HCT116 (cell line): ENCODE results near the gene CRYGC. TPM values are rescaled to one million over a fixed set of nuclear protein-coding genes. Genes with fewer than 3 reads are reported as not detected.
"Not testable (repeated sequence)": the region's sequence is repeated elsewhere in the genome, so short reads cannot be mapped to it uniquely, and the experiment has no call there.

Experiments
- ATAC-seq: fragments of 200-7000 bp; cut with Tn5 transposase; 2 replicates; pipeline ENCODE4 v1.9.1; 2020; ENCODE audit warnings: mild to moderate bottlenecking, moderate library complexity
- BruUV-seq: library from RNA; stranded (reverse); fragments of 400-500 nt; replicated peaks from 2 replicates; lab custom pipeline; 2021; lab: Mats Ljungman, UMichigan
- CTCF ChIA-PET: fragments of 300-600 bp; sonication (Branson Sonifier 250); formaldehyde crosslinking; loops from one replicate; lab custom pipeline; 2021; ENCODE audit warnings: antibody characterized with exemption; lab: Charles Lee
- POLR2A ChIA-PET: fragments of 300-600, 350-600 bp; sonication (Branson Sonifier 250); formaldehyde crosslinking; loops from one replicate; lab custom pipeline; 2021; ENCODE audit warnings: antibody characterized with exemption; lab: Charles Lee
- RAD21 ChIA-PET, 2 experiments: fragments of 300-600 bp; sonication (Branson Sonifier 250); formaldehyde crosslinking; loops; one replicate each; lab custom pipeline; 2023; ENCODE audit warnings: low total read pairs in 2 of 2; ENCODE audit not compliant: uncharacterized antibody in 2 of 2, unreplicated experiment in 2 of 2, low non-redundant PET in 1 of 2; lab: Charles Lee
- DNase-seq: peaks from one replicate; pipeline ENCODE4 v3.0.0-alpha.2; 2010; ENCODE audit warnings: low read depth, low spot score
- H2AFZ ChIP-seq: fragments of 200-600 bp; shearing (Covaris generic), sonication (generic); 2 replicates; pipeline ENCODE4 v1.6.1; 2017; ENCODE audit warnings: low read depth, mixed run types, mixed read lengths, antibody characterized with exemption, low read length; ENCODE audit not compliant: poor library complexity, severe bottlenecking
- H3K27ac ChIP-seq: 2 replicates; pipeline ENCODE4 v1.5.1; 2012; ENCODE audit warnings: low read depth, low read length
- H3K27me3 ChIP-seq: fragments of 200-600 bp; sonication (generic); 2 replicates; pipeline ENCODE4 v1.6.1; 2016; ENCODE audit warnings: mixed run types, low read length, mixed read lengths; ENCODE audit not compliant: insufficient read depth
- H3K36me3 ChIP-seq, 2 experiments: fragments of 200-500 bp in 1 of 2; fragments of 200-600 bp in 1 of 2; sonication (Bioruptor generic) in 1 of 2; sonication (generic) in 1 of 2; 2 replicates each; pipeline versions ENCODE4 v1.5.1 to v1.6.1; 2014 to 2016; ENCODE audit warnings: low read length in 2 of 2, inconsistent platforms in 1 of 2, mixed read lengths in 1 of 2, mixed run types in 1 of 2; ENCODE audit not compliant: insufficient read depth in 2 of 2, control insufficient read depth in 1 of 2
- H3K4me1 ChIP-seq, 2 experiments: fragments of 200-600 bp in 1 of 2; sonication (generic) in 1 of 2; 2 replicates each; pipeline versions ENCODE4 v1.5.1 to v1.6.1; 2012 to 2017; ENCODE audit warnings: low read length in 2 of 2, inconsistent platforms in 1 of 2, mild to moderate bottlenecking in 1 of 2, mixed read lengths in 1 of 2, mixed run types in 1 of 2, moderate library complexity in 1 of 2; ENCODE audit not compliant: insufficient read depth in 2 of 2, control insufficient read depth in 1 of 2
- H3K4me2 ChIP-seq: fragments of 200-600 bp; sonication (generic); 2 replicates; pipeline ENCODE4 v1.6.1; 2017; ENCODE audit warnings: mixed run types, low read length, mixed read lengths
- H3K4me3 ChIP-seq, 2 experiments: fragments of 200-600 bp in 1 of 2; sonication (generic) in 1 of 2; replicated peaks in 1 of 2; 2 replicates each; pipeline ENCODE4 v1.5.1; 2011 to 2016; ENCODE audit warnings: low read length in 2 of 2, control low read depth in 1 of 2, low read depth in 1 of 2, mild to moderate bottlenecking in 1 of 2, mixed read lengths in 1 of 2, mixed run types in 1 of 2
- H3K79me2 ChIP-seq: fragments of 200-600 bp; sonication (generic); 2 replicates; pipeline ENCODE4 v1.6.1; 2017; ENCODE audit warnings: mild to moderate bottlenecking, mixed run types, low read length, moderate library complexity, mixed read lengths; ENCODE audit not compliant: insufficient read depth
- H3K9ac ChIP-seq: fragments of 200-600 bp; sonication (generic); 2 replicates; pipeline ENCODE4 v1.6.1; 2016; ENCODE audit warnings: low read length, mixed read lengths
- H3K9me2 ChIP-seq: fragments of 200-600 bp; sonication (generic), shearing (Covaris generic); 2 replicates; pipeline ENCODE4 v1.6.1; 2017; ENCODE audit warnings: mixed run types, mild to moderate bottlenecking, moderate library complexity; ENCODE audit not compliant: insufficient read depth
- H3K9me3 ChIP-seq, 2 experiments: fragments of 200-500 bp in 1 of 2; fragments of 200-600 bp in 1 of 2; sonication (Bioruptor generic) in 1 of 2; sonication (generic) in 1 of 2; 2 replicates each; pipeline ENCODE4 v1.6.1; 2014 to 2017; ENCODE audit warnings: low read length in 2 of 2, mixed read lengths in 2 of 2, inconsistent platforms in 1 of 2, low read depth in 1 of 2, mild to moderate bottlenecking in 1 of 2, mixed run types in 1 of 2, moderate library complexity in 1 of 2; ENCODE audit not compliant: control insufficient read depth in 1 of 2, insufficient read depth in 1 of 2
- H4K20me1 ChIP-seq: fragments of 200-600 bp; sonication (generic), shearing (Covaris generic); 2 replicates; pipeline ENCODE4 v1.6.1; 2017; ENCODE audit warnings: mixed run types, mild to moderate bottlenecking, moderate library complexity; ENCODE audit not compliant: insufficient read depth
- CBX3 ChIP-seq: IDR thresholded peaks from 2 replicates; pipeline ENCODE4 v1.6.1; 2012; ENCODE audit warnings: low read depth
- ELF1 ChIP-seq: IDR thresholded peaks from 2 replicates; pipeline ENCODE4 v1.6.1; 2012; ENCODE audit warnings: low read depth, borderline replicate concordance
- EZH2 ChIP-seq: fragments of 200-600 bp; sonication (generic); IDR thresholded peaks from 2 replicates; pipeline ENCODE4 v1.6.1; 2017; ENCODE audit warnings: antibody characterized with exemption, mixed run types
- EZH2phosphoT487 ChIP-seq: fragments of 200-600 bp; IDR thresholded peaks from 2 replicates; pipeline ENCODE4 v1.6.1; 2018; ENCODE audit warnings: antibody characterized with exemption, borderline replicate concordance
- FOSL1 ChIP-seq: IDR thresholded peaks from 2 replicates; pipeline ENCODE4 v1.6.1; 2012; ENCODE audit warnings: low read depth
- POLR2A ChIP-seq: IDR thresholded peaks from 2 replicates; pipeline ENCODE4 v1.7.0; 2011; ENCODE audit warnings: borderline replicate concordance; ENCODE audit not compliant: insufficient read depth, insufficient read length; ENCODE audit errors: extremely low read depth
- POLR2AphosphoS5 ChIP-seq: IDR thresholded peaks from 2 replicates; pipeline ENCODE4 v1.6.1; 2011; ENCODE audit warnings: mild to moderate bottlenecking, low read depth, low read length, moderate library complexity
- REST ChIP-seq: IDR thresholded peaks from 2 replicates; pipeline ENCODE4 v1.6.1; 2012; ENCODE audit warnings: low read depth
- SIN3A ChIP-seq: IDR thresholded peaks from 2 replicates; pipeline ENCODE4 v1.6.1; 2012; ENCODE audit warnings: low read depth
- SP1 ChIP-seq: IDR thresholded peaks from 2 replicates; pipeline ENCODE4 v1.6.1; 2012; ENCODE audit warnings: low read depth
- TCF7L2 ChIP-seq: IDR thresholded peaks from 2 replicates; pipeline ENCODE4 v1.7.0; 2011; ENCODE audit warnings: borderline replicate concordance, inconsistent platforms; ENCODE audit not compliant: insufficient read depth, insufficient read length; ENCODE audit errors: extremely low read depth
- YY1 ChIP-seq: IDR thresholded peaks from 2 replicates; pipeline ENCODE4 v1.6.1; 2011; ENCODE audit warnings: low read length, low read depth, moderate library complexity, mild to moderate bottlenecking; ENCODE audit not compliant: insufficient replicate concordance; ENCODE audit errors: extremely low read depth
- ZBTB33 ChIP-seq: IDR thresholded peaks from 2 replicates; pipeline ENCODE4 v1.6.1; 2011; ENCODE audit warnings: mild to moderate bottlenecking, low read length, moderate library complexity; ENCODE audit not compliant: insufficient replicate concordance; ENCODE audit errors: extremely low read depth
- ZNF274 ChIP-seq: fragments of 200-500 bp; sonication (Bioruptor generic); IDR thresholded peaks from 2 replicates; pipeline ENCODE4 v1.6.1; 2014; ENCODE audit warnings: mild to moderate bottlenecking, low read depth, low read length, inconsistent platforms
- intact Hi-C: fragments of 100-400 bp; cut with micrococcal nuclease; formaldehyde crosslinking; loops from 2 replicates; pipeline ENCODE4 v1.10.0; 2022
- total RNA-seq: library from RNA; stranded (reverse); gene quantifications from one replicate; pipeline ENCODE4 v1.2.1, GENCODE V29; 2021; ENCODE audit not compliant: unreplicated experiment

The CRYGC gene
- total RNA-seq, 1 experiment from 2014 or later = not detected

GRCh38 chr2:208124013-208124715 is 5.5 kb downstream of the CRYGC start, which contains the start of gene CRYGD:
Gene CRYGD, minus strand, starts transcription at chr2:208124524. Its CDS starts 51 bp downstream, at chr2:208124473.
- H3K9me3 ChIP-seq, H3K9ac ChIP-seq, H2AFZ ChIP-seq, H3K79me2 ChIP-seq, H4K20me1 ChIP-seq, H3K4me2 ChIP-seq, H3K9me2 ChIP-seq, POLR2A ChIA-PET, H3K4me1 ChIP-seq, CTCF ChIA-PET, BruUV-seq, RAD21 ChIA-PET, H3K27me3 ChIP-seq, intact Hi-C loops, H3K4me3 ChIP-seq, H3K36me3 ChIP-seq, H3K27ac ChIP-seq, ATAC-seq, DNase-seq: not testable (repeated sequence)

- ATAC-seq = no peak
- Histone ChIP-seq H3K4me3 (no peak overlapping the region), H3K9me3 (no peaks in the 10 kb centered on the region), H3K79me2 (no peaks in the 10 kb centered on the region), H3K27me3 (no peaks in the 10 kb centered on the region), H3K4me1 (no peaks in the 10 kb centered on the region), H3K4me2 (no peak overlapping the region), H3K9ac (no peak overlapping the region), H4K20me1 (no peaks in the 10 kb centered on the region), H3K27ac (no peak overlapping the region), H3K9me2 (no peaks in the 10 kb centered on the region), H2AFZ (no peak overlapping the region), H3K36me3 (no peaks in the 10 kb centered on the region)
- RAD21 ChIA-PET = no interaction called here
- POLR2A ChIA-PET = no interaction called here
- no TSS peak for BruUV-seq
- intact Hi-C loops = no loop called here
- CTCF ChIA-PET = no interaction called here
- DNase-seq = no peak
- TF ChIP-seq EZH2phosphoT487 (no peak), TCF7L2 (no peak), EZH2 (no peak), ZNF274 (no peak), CBX3 (no peak), POLR2A (no peak), FOSL1 (no peak), YY1 (no peak), POLR2AphosphoS5 (no peak), ELF1 (no peak), ZBTB33 (no peak), SIN3A (no peak), SP1 (no peak), REST (no peak)
Observed at GRCh38 chr2:208122248-208122647, 7.4 kb downstream of the CRYGC start.
